HPDE6-E6E7 (cell line): Measurements from ENCODE around the gene FCMR.

Source experiments
- DNase-seq: peaks from one replicate; pipeline ENCODE4 v3.0.0; 2011; ENCODE audit warnings: missing footprints; ENCODE audit errors: extremely low spot score

Gene FCMR

DNA sequence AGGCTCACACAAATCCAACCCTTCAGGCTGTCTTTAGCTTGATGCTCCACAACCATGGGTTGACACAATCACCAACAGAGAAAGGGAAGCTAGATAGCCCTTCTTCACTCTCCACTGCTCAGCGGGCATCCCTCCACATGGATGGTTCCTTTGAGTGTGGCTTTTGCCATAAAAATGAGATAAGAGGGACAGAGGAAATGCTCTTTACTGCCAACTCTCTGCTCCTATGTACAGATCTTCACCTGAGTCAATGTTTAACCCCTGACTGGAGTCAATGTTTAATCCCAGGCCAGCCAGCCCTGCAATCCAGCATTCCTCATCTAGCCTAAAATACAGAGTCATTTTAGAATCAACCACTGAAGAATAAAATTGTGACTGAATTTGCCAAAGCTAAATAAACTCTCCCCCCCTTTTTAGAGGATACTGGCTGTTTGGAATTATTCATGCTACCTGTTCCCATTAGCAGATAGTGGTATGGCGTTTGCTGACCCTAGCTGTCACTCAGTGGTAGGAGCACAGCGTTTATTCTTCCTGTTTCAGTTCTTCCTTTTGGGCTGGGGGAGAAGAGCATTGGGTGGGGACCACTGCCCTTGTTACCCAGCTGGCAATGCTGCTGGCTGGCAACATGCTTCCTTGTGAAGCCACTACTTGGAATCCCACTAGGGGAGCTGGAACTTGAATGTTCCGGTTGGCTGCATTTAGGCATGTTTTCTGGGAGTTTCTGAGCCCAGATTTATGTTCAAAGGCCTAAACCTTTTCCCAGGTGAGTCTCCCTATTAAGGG lies 29.8 kb upstream of the FCMR start:
- DNase-seq, result no peak

DNA sequence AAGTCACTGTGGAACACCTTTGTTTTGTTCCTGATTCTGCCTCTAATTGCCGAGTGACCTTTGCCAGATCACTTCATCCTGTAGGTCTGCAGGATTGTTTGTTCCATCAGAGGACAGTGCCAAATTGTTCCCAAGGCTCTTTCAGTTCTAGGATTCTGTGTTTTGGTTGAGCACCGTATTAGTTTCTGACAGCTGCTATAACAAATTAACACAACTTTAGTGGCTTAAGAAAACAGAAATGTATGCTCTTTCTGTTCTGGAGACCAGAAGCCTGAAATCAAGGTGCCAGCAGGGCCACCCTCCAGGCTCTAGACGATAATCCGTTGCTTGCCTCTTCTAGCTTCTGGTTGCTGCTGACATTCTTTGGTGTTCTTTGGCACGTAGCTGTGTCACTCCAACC lies 27.9 kb upstream of the FCMR start:
- no peak for DNase-seq

DNA sequence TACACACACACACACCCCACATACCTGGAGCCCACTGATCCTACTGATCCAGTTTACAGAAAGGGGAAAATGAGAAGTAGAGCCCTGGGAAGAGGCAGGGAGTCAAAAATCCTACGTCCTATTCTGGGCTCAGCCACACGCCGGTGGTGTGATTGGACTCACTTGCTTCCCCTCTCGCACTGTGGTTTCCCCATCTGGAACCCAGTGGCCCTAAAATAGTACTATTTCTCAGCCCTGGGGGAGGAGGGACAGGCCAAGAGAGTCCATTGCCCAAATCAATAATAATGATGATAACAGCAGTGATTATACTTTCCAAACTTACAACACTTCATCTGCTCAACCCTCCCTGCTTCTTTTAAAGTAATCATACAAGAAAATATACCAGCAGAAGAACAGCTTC lies 27.5 kb upstream of the FCMR start:
- DNase-seq, result no peak

DNA sequence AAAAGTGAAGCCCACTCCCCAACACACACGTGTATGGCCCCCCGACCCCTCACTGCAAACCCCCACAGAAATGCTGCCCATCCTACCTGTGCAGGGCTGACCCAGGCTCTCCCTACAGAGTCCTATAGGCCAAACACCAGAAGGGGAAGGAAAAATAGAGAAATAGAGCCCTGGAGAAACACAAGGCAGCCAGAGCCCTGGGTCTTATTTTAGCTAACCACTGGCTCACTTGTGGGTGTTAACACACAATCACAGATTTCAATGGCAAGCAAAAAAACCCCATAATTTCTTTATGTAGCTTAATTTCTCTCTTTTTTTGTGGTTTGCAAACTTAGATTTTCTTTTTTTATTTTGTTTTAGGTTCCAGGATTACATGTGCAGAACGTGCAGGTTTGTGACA lies 25.5 kb upstream of the FCMR start:
- no peak for DNase-seq

DNA sequence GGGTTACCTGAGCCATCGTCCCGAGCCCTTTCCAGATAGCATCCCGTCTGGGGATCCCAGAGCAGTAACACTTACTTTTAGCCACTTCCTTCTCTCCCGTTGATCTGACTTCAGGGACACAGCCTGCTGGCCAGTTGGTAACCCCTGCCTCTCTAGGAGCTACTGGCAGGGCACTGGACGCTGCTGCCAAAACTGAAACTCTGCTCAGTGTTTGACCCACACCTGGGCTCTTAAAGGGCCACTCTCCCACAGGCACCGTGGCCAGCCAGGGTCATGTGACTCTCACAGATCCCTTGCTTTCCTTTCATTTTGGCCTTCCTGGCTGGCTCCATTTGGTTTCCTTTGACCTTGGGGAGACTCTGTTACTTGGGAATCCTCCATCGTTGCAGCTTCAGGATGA lies 24.5 kb upstream of the FCMR start, which contains the start of gene PIGR:
Gene PIGR (minus strand): TSS at position 206 of the 400 bp plus-strand sequence. CDS start 5,935 bp downstream, outside the sequence.
- DNase-seq, result no peak

DNA sequence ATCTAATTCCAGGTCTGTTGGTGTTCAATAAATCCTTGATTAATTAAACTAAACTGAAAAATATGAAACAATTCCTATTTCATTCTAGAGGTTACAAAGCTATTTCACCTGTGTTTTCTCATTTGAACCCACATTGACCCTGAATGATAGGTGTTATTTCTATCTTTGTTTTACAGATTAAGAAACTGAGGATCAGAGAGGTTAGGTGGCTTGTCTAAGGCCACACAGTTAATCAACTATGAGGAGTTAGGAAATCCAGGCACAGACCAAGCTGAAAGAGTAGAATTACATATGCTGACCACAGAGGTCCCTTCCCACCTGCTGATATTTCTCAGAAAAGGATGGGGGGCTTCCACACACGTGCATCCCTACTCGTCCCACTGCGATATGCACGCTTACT lies 24.0 kb upstream of the FCMR start:
- no peak for DNase-seq

DNA sequence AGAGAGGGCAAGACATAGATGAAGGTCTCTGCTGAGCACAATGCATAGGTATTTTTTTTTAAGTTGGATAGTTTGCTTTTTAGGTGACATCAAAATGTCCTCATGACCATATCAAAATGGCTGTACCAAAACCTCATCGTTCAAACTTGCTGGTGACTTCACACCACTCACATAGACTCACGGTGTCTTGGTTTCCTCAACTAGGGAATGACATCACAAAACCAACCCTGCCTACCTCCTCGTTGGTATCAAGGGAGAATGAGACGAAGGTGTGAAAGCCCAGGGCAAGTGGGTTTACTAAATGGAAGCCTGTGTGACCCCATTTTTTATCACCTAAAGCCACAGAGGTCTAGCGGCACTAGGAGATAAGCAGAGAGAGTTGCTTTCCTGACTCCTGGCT lies 23.0 kb upstream of the FCMR start:
- no peak for DNase-seq

DNA sequence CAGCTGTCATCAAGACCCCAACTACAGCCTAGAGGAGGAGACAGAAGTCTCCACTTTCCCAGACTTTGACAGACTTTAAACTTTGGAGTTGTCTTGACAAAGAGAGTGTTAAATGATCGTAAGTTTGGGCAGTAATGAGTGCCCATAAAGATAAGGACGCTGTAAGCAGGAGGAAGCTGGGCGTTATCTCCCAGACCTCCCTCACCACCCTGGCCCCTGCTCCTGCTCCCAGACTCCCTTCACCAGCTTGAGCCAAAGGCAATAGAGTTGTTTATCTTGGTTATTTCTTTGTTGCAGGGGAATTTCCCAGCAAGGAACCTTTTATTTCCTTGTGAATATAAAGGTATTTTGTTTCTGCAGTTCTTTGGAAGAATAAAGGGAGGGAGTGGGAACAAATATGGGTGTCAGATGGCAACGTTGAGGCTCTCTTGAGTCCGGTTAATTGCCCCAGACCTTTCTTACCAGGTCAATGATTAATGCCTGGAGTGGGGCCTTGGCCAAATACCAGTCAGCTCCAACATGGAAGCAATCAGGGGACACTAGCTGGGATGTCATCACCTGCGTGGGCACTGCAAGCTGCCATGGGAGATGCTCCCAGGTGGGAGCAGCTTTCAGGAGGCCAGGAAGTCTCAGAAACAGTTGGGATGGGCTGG lies 20.2 kb upstream of the FCMR start:
- no peak for DNase-seq

DNA sequence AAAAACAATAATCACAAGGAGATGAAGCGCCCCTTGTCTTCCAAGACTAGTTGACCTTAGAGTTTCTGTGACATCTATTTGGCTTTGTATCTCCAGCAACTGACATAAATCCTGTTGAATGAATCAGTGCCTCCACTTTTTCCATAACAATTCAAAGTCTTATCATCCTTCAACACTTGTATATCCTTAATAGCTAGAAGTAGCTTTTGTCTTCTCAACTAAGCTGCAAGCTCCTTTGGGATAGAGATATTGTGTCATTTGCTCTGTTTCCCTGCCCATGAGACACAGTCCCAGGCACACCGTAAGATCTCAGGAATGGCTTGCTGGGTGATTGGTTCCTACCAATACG lies 18.8 kb upstream of the FCMR start:
- DNase-seq, result no peak

DNA sequence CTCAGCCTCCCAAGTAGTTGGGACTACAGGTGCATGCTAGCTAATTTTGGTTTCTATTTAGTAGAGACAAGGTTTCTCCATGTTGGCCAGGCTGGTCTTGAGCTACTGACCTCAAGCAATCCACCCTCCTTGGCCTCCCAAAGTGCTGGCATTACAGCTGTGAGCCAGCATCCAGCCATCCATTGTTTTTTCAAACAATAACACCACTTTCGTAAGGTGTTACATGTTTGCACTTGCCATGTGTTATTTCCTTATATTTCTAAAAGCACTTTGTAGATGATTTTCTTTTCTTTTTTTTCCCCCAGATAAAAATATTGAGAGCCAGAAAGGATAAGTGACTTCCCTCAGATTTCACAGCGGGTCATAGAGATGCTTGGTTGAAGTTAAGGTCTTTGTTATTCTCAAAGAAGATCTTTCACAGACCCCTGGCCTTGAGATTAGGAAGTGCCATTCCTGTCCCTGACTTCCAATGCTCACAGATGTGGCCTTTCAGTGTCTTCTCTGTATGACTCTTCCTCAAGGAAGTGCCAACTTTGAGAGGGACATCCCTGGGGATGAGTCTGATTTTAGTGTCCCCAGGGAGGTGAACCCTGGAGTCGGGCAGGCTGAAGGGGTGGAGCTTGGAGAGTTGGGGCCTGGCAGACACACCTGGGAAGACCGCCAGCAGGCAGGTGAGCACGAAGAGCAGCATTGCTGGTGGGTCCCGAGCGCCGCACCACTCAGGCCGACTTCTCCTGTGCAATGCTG lies 18.3 kb upstream of the FCMR start:
- DNase-seq, result no peak

DNA sequence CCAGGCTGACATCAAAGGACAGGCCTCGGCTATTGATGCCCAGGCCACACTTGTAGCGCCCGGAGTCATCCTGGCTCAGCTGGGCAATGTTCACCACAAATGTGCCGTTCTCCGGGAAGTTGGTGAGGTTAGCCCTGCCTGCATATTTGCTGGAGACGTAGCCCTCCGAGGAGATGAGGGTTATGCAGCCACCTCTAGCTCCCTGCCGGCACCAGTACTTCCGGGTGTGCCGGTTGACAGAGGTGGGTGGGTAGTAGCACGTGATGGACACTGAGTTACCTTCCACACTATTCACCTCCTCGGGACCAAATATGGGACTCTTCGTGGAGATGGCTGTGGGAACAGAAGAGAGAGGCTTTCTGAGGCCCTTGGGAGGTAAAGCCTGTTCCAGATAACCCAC lies 17.4 kb upstream of the FCMR start:
- no peak for DNase-seq

DNA sequence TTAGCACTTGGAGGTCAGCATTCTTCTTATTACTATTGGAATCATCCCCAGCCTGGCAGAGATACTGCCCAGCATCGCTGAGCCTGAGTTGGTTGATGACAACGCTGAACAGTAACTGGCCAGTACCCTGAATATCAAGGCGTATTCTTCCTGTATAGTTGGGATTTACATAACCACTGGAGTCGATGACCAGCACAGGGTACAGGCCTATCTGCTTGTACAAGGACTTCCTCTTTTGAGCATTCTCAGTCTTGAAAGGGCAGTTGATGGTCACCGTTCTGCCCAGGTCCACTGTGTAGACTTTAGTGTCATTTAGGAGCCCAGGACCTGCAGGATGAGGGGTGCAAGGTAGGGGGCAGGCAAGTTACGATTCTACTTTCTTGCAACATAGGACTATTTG lies 15.7 kb upstream of the FCMR start:
- no peak for DNase-seq

DNA sequence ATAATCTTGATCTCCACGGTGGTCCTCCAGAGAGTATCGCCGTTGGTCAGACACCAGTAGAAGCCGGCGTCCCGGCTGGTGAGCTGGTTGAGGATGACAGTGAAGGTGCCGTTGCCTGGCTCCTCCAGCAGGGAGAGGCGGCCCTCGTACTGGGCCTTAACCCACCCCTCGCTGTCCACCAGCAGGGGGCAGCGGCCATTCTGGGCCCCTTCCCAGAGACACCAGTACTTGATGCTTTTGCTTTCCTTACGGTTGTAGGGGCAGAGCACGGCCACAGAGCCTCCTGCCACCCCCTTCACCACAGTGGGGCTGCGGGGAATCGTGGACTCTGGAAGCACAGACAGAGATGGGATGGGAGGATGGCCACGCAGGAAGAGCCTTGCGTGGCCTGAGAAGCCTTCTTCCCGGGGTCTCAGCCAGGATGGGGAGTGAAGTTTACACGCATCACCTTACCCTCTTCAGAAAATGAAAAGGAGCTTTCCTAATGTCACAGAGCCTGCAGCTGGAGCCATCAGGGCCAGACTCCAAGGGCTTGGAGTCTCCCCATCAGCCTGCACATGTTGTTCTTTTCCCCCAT lies 13.8 kb upstream of the FCMR start:
- DNase-seq, result no peak

DNA sequence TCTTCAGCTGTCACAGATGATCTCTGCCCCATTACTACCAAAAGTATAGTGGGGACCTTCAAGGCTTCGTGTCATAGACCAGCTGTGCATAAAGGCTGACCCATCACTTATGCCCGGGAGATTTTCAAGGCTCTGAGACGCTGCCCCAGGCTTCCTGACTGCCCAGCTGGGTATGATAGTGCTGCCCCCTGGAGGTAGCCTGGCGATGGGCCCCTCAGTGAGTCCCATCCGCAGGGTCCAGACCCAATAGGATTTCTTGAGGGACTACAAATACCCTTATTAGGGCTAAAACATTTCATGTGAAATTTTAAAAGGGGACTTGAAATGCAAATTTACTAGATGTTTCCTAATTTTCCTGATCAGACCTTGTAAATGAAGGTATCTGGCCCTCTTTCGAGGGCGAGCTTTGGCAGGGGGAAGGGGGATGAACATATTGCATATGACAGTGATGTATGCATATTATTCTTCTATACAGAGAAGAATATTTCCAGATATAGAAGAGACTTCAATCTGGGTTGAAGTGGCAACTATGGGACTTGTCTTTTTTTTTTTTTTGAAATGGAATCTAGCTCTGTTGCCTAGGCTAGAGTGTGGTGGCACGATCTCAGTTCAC lies 11.7 kb upstream of the FCMR start:
- DNase-seq, result no peak

DNA sequence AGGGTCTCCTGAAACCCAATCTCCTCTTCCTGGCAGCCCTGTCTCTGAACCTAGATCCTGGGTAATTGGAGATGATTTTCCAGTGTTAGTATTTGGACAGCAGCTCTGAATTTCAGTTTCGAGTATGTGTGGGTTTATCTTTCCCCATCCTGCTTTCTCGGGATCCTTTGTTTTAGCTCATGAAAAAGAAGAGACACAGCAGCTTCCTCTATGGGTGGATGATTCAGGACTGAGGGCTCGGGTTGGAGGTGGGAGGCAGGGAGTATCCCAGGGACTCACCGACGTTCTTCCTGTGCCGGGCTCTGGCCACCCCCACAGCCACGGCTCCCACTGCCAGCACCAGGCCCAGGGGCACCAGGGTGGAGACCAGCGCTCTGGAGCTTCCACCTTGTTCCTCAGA lies 10.4 kb upstream of the FCMR start:
- no peak for DNase-seq

DNA sequence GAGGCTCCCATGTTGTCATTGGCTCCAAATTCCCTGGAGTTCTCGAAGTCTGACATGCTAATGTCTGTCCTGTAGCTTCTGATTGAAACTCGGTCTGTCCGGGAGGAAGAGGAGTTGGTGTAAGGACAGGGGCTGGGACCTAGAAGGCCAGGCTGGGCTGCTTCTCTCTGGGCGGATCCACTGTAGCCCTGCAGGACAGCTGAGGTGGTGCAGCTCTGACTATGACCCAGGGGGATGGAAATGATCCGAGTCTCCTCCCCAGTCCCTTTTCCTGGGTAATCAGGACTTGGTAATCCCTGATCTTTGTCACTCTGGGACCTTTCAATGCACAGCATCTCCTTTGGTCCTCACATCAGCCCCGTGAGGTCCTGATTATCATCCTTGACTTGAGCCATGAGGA lies 10.0 kb upstream of the FCMR start:
- DNase-seq, result no peak

DNA sequence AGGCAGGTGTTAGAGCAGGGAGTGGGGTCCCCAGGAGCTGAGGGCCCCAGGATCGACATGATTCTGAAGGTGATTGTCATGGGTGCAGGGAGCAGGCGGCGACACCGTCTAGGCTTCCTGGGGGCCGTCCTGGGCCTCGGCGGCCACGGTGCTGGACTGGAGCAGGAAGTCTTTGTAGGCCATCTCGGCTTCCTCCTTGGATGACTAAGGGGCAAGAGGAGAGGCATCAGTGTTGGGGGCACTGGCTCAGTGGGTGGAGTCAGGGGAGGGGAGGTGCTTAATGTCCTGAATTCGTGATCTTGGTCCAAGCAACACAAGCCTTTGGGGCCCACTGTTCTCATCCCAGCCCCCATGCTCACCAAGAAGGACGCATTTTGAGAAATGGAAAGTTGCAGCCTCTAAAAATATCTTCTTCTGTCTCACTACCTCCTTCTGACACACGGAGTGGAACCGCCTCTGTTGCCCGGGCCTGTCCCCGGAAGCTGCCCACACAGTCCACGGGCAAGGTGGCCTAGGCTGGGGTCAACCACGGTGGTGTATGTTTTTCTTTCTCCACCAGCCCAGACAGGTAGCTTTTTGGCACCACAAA lies 8.6 kb upstream of the FCMR start:
- DNase-seq, result no peak

DNA sequence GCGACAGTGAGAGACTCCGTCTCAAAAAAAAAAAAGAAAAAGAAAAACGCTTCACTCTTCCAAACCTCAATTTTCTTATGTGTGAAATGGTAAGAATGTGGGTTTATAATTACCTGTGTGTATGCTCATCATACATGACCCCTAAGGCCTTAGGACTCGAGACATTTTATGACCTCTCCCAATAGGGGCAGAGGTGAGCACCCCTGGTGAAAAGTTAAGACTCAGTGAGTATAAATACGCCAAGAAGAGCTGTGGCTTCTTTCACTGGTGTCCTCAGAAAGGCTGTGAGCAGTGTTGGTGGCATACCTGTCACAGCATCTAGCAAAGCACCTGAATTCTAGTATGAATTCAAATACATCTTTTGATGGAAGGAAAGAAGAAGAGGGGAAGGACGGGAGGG lies 7.8 kb upstream of the FCMR start:
- no peak for DNase-seq

DNA sequence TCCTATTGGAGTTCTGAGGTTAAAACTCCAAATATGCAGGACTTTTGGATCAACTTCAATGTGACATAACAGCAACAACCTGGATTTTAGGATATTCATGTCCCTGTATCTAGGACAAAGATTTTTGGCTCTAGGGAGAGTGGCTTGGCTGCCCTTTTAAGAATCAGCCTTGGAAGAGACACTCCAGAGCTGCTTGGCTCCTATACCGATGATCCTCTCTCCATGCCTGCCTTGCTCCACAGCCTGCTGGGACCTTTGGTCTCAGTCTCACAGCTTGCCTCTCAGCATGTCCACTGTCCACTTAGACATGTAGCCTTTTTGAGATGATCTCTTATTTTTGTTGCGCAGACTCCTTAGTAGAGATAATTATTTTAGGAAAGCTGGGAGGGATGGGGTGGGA lies 4.5 kb upstream of the FCMR start:
- no peak for DNase-seq

DNA sequence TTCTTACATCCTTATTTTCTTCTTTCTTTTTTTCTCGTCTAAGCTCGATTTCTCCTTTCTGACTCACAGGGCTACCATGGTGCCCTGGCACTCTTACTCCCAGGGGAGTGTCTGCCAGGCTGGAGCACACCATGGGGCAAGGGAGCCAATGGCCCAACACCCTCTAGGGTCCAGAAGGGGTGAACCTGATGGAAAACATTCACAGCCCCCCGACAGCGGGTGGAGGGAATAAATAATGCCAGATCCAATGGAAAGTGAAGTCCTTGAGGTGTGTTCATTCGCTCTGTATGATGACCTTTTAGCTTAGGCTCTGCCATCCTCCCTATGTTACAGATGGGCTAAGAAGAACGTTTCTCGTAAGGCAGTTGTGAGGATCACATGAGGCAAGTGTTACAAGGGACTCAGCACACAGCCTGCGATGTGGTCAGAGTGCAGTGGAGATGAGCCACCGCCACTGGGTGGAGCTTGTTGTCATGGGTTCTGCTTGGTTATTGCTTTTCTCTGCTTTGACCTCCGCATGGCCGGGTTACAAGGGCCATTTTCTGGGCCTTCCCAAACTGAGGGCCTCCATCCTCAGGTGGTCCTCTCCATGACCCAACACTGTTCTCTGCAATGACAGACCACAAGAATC lies 3.5 kb upstream of the FCMR start:
- DNase-seq, result no peak

DNA sequence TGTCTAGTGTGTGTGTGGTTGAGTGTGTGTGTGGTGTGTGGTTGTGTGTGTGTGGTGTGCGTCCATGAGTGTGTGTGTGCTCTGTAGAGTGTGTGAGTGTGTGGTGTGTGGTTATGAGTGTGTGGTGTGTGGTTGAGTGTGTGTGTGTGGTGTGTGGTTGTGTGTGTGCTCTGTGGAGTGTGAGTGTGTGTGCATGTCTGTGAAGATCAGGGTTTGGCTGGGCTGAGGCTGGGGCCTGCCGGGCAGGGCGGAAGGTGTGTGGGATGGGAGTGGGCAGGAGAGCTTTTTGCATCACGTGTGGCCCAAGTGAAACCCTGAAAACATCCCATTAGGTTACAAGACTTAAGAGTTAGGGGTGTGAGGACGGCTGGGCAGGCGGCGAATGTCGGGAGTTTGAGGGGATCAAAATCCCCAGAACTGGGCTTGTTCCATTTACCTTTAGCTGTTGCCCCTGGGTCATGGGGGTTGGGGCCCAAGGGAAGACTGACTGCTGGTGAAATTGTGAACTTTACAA lies 2.9 kb upstream of the FCMR start:
- no peak for DNase-seq
